Astrocyte of the spinal cord (primary cell): ENCODE measurements around the gene CD36.
A peak's percentile ranks its signal among the peaks of the same experiment; 100 is the strongest.

Experiments
- DNase-seq: peaks from one replicate; pipeline ENCODE4 v3.0.0; 2011; ENCODE audit warnings: low read depth, low spot score
- H3K4me3 ChIP-seq: 2 replicates; pipeline ENCODE4 v1.5.1; 2011; ENCODE audit warnings: low read depth, mild to moderate bottlenecking, low read length, moderate library complexity
- CTCF ChIP-seq: IDR thresholded peaks from 2 replicates; pipeline ENCODE4 v1.5.1; 2012; ENCODE audit warnings: low read depth, mild to moderate bottlenecking, low read length, inconsistent platforms
- in situ Hi-C: cut with HindIII; loops from 2 replicates; pipeline ENCODE4 v1.10.0; 2017; ENCODE audit warnings: low sequenced_read_pairs

CD36 gene

GRCh38 chr7:80677629-80678028, 39.2 kb downstream of the CD36 start:
- DNase-seq, result no peak
- no peak for TF ChIP-seq CTCF
- no peak overlapping the region for H3K4me3 ChIP-seq
- in situ Hi-C loops, result no loop called here

DNA sequence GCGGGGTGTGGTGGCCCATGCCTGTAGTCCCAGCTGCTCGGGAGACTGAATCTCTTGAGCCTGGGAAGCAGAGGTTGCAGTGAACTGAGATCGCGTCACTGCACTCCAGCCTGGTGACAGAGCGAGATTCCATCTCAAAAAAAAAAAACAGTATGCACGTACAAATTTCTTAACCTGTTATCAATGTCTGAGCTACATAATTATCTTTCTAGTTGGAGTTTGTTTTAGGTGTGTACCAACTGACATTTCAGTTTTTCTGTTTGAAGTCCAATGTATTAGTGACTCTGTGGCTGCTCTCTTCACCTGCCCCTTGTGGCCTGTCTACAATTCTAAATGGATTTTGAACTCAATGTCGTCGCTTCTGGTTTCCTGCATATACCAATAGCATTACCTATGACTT, 40.3 kb downstream of the CD36 start:
- in situ Hi-C loops, result no loop called here
- TF ChIP-seq CTCF, result no peak
- no peak for DNase-seq

GRCh38 chr7:80679921-80680907, 41.8 kb downstream of the CD36 start:
- no peak for DNase-seq
- no peak overlapping the region for H3K4me3 ChIP-seq
- no peak for TF ChIP-seq CTCF
- in situ Hi-C loops, result no loop called here

More for the DNA sequence above, 40.3 kb downstream of the CD36 start:
- H3K4me3 ChIP-seq, result no peak overlapping the region

DNA sequence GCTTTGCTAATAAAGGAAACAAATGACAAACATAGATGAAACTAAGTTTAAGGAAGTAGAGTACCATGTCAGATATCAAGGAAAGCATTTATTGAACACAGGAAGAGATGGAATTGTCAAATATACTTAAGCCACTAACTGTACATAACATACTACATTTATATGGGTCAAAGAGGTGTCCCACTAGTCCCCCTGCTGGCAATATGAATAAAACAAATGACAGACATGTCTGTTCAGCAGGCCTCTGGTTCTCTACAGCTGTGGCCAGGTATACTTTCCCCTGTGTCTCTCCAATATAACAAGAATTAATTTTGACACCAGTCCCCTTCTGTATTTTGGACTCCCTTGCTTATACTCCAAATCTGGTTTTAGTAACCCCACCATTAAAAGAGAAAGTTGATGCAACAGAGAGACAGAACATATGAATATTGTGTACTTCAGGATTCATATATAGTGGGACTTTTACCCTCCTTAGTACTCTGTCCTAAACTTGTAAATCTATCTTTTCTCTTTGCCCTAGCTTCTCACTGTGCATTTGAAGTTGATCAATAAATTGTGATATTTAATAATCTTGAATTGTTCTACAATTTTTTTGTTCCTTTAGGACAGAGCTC, 42.9 kb downstream of the CD36 start:
- in situ Hi-C loops, result no loop called here
- TF ChIP-seq CTCF, result peak; percentile 44
- H3K4me3 ChIP-seq, result no peak overlapping the region
- DNase-seq, result peak; percentile 41

DNA sequence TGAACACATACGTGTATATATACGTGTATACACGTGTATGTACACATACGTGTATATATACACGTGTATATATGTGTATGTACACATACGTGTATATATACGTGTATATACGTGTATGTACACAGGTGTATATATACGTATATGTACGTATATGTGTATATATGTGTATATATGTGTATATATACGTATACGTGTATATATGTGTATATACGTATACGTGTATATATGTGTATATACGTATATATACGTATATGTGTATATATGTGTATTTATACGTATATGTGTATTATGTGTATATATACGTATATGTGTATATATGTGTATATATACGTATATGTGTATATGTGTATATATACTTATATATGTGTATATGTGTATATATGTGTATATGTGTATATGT, 44.3 kb downstream of the CD36 start:
- H3K4me3 ChIP-seq, result no peak overlapping the region
- in situ Hi-C loops, result no loop called here
- TF ChIP-seq CTCF, result no peak
- no peak for DNase-seq

GRCh38 chr7:80686576-80686975, 48.1 kb downstream of the CD36 start:
- H3K4me3 ChIP-seq, result no peak overlapping the region
- TF ChIP-seq CTCF, result no peak
- in situ Hi-C loops, result no loop called here
- no peak for DNase-seq
